PC-3 (cell line): ENCODE data around the gene CHD9. TPM values are rescaled to one million over a fixed set of nuclear protein-coding genes. Genes with fewer than 3 reads are reported as not detected.

ENCODE experiments used
- ATAC-seq: fragments of 200-7000 bp; cut with Tn5 transposase; 2 replicates; pipeline ENCODE4 v1.9.1; 2020; ENCODE audit warnings: mild to moderate bottlenecking, moderate library complexity
- BruUV-seq: library from RNA; stranded (reverse); fragments of 400-500 nt; replicated peaks from 2 replicates; lab custom pipeline; 2021; lab: Mats Ljungman, UMichigan
- CTCF ChIA-PET: fragments of 300-600 bp; sonication (Branson Sonifier 250); formaldehyde crosslinking; loops from one replicate; lab custom pipeline; 2022; ENCODE audit warnings: antibody characterized with exemption; lab: Charles Lee
- POLR2A ChIA-PET: fragments of 300-600 bp; sonication (Branson Sonifier 250); formaldehyde crosslinking; loops from one replicate; lab custom pipeline; 2022; ENCODE audit warnings: antibody characterized with exemption; ENCODE audit not compliant: unreplicated experiment; lab: Charles Lee
- DNase-seq: peaks from one replicate; pipeline ENCODE4 v3.0.0-alpha.2; 2015
- H2AFZ ChIP-seq: fragments of 300-600 bp; sonication (generic); 2 replicates; pipeline ENCODE4 v1.6.0; 2016; ENCODE audit warnings: antibody characterized with exemption, low read length
- H3F3A ChIP-seq: fragments of 300-600 bp; sonication (generic); one replicate; pipeline ENCODE4 v1.6.0; 2017; ENCODE audit warnings: antibody characterized with exemption, low read length, control low read depth, mild to moderate bottlenecking; ENCODE audit not compliant: unreplicated experiment
- H3K27ac ChIP-seq: fragments of 300-600 bp; sonication (generic); 2 replicates; pipeline ENCODE4 v1.5.1; 2016; ENCODE audit warnings: mild to moderate bottlenecking, low read length
- H3K27me3 ChIP-seq: fragments of 300-600 bp; sonication (generic); 2 replicates; pipeline ENCODE4 v1.6.1; 2016; ENCODE audit warnings: low read length, mixed read lengths
- H3K36me3 ChIP-seq: fragments of 300-600 bp; sonication (generic); 2 replicates; pipeline ENCODE4 v1.6.1; 2016; ENCODE audit warnings: low read depth, mixed run types, low read length, mixed read lengths
- H3K4me1 ChIP-seq: fragments of 300-600 bp; sonication (generic); 2 replicates; pipeline ENCODE4 v1.5.1; 2016; ENCODE audit warnings: low read length; ENCODE audit not compliant: insufficient read depth
- H3K4me2 ChIP-seq: fragments of 300-600 bp; sonication (generic); 2 replicates; pipeline ENCODE4 v1.6.0; 2016; ENCODE audit warnings: low read length
- H3K4me3 ChIP-seq: fragments of 300-600 bp; sonication (generic); 2 replicates; pipeline ENCODE4 v1.5.1; 2016; ENCODE audit warnings: mild to moderate bottlenecking, low read length, mixed read lengths
- H3K79me2 ChIP-seq: fragments of 300-600 bp; sonication (generic); 2 replicates; pipeline ENCODE4 v1.6.1; 2017; ENCODE audit warnings: low read length, mixed read lengths
- H3K9ac ChIP-seq: fragments of 300-600 bp; sonication (generic); 2 replicates; pipeline ENCODE4 v1.6.0; 2016; ENCODE audit warnings: mild to moderate bottlenecking, low read length
- H3K9me2 ChIP-seq: fragments of 300-600 bp; sonication (generic); replicated peaks from 2 replicates; pipeline ENCODE4 v1.6.1; 2016; ENCODE audit warnings: mixed run types, low read length, mixed read lengths
- H3K9me3 ChIP-seq: fragments of 300-600 bp; sonication (generic); 2 replicates; pipeline ENCODE4 v1.6.1; 2016; ENCODE audit warnings: low read length, mixed read lengths
- H4K20me1 ChIP-seq: fragments of 300-600 bp; sonication (generic); 2 replicates; pipeline ENCODE4 v1.6.1; 2016; ENCODE audit warnings: low read length, mixed read lengths
- EZH2 ChIP-seq: fragments of 300-600 bp; sonication (generic); IDR thresholded peaks from one replicate; pipeline ENCODE4 v1.6.1; 2017; ENCODE audit warnings: antibody characterized with exemption, mild to moderate bottlenecking, low read length; ENCODE audit not compliant: unreplicated experiment
- EZH2phosphoT487 ChIP-seq: fragments of 300-600 bp; sonication (generic); IDR thresholded peaks from 2 replicates; pipeline ENCODE4 v1.6.1; 2018; ENCODE audit warnings: mild to moderate bottlenecking, antibody characterized with exemption, low read length, borderline replicate concordance
- intact Hi-C: fragments of 100-400 bp; cut with micrococcal nuclease; formaldehyde crosslinking; loops from 2 replicates; pipeline ENCODE4 v1.9.0; 2023
- total RNA-seq: library from RNA; depleted of rRNA; stranded (reverse); fragments of >200 nt; gene quantifications from 2 replicates; pipeline ENCODE4 v1.2.3, GENCODE V29; 2014
- TF ChIP-seq, protein P1 (sequence below): fragments of 300-600 bp; sonication (generic); conservative IDR thresholded peaks from 2 replicates; pipeline ENCODE4 v1.5.1; 2017; ENCODE audit warnings: antibody characterized with exemption, low read depth, mild to moderate bottlenecking, low read length

Gene CHD9
- total RNA-seq, 1 experiment from 2014 or later: 13.3 TPM

DNA sequence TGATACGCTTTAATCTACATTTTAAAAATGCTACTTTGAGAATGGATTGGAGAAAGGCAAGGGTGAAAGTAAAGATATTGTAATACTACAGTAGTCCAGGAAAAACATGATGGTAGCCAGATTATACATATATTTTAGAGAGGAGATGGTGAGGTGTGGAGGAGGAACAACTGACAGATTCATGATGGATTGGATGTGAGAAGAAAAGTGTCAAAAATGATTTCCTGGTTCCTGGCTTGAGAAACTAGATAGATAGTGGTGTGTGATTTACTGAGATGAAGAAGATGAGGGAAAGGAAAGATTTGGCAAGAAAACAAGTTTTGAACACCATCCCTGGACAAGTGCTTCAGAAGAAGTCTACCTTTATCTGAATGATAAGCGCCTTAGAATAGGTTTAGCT, 80.5 kb downstream of the CHD9 start:
- CTCF ChIA-PET: no interaction called here
- peaks cover 18% of the 10 kb centered on the region for H3K79me2 ChIP-seq
- H3K36me3 ChIP-seq: no peaks in the 10 kb centered on the region
- POLR2A ChIA-PET: no interaction called here
- ATAC-seq (no peak), DNase-seq (no peak)
- H3K9me3 ChIP-seq: no peaks in the 10 kb centered on the region
- no peak overlapping the region for H3K4me3 ChIP-seq
- H3K27ac ChIP-seq: no peak overlapping the region
- H2AFZ ChIP-seq: no peak overlapping the region
- H3K4me2 ChIP-seq: no peak overlapping the region
- no peaks in the 10 kb centered on the region for H3K9me2 ChIP-seq
- TF ChIP-seq EZH2 (no peak), EZH2phosphoT487 (no peak)
- TF ChIP-seq, protein P1, sequence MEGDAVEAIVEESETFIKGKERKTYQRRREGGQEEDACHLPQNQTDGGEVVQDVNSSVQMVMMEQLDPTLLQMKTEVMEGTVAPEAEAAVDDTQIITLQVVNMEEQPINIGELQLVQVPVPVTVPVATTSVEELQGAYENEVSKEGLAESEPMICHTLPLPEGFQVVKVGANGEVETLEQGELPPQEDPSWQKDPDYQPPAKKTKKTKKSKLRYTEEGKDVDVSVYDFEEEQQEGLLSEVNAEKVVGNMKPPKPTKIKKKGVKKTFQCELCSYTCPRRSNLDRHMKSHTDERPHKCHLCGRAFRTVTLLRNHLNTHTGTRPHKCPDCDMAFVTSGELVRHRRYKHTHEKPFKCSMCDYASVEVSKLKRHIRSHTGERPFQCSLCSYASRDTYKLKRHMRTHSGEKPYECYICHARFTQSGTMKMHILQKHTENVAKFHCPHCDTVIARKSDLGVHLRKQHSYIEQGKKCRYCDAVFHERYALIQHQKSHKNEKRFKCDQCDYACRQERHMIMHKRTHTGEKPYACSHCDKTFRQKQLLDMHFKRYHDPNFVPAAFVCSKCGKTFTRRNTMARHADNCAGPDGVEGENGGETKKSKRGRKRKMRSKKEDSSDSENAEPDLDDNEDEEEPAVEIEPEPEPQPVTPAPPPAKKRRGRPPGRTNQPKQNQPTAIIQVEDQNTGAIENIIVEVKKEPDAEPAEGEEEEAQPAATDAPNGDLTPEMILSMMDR: no peak
- no peaks in the 10 kb centered on the region for H3K27me3 ChIP-seq
- no TSS peak for BruUV-seq
- no peaks in the 10 kb centered on the region for H3F3A ChIP-seq
- no peaks in the 10 kb centered on the region for H4K20me1 ChIP-seq
- H3K9ac ChIP-seq: no peak overlapping the region
- H3K4me1 ChIP-seq: 0 out of 2 replicates have a peak, but pooled peaks cover 4% of the 10 kb centered on the region
- intact Hi-C loops: loop anchor here (10.0 kb wide), 1 partner anchor 149 kb away; no protein-coding TSS in a partner anchor

DNA sequence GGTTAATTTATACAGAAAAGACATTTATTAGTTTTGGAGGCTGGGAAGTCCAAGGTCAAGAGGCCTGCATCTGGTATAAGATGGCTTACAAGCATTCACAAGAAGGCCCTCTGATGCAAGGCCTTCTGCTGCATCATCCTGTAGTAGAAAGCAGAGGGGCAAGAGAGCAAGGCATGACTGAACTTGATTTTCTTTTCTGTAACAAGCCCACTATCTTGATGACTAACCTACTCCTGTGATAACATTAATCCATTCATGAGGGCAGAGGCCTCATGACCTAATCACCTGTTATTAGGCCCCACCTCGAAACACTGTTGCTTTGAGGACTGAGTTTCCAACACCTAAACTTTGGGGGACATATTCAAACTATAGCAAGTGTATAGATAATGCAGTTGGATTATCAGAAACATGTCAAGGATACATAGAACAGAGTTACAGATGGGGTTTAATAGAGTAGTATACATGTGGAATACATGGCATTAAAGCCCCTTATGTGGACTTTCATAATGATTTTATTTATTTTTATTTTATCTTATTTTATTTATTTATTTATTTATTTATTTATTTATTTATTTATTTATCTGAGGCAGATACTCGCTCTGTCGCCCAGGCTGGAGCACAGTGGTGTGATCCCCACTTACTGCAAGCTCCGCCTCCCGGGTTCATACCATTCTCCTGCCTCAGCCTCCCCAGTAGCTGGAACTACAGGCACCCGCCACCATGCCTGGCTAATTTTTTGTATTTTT, 88.2 kb downstream of the CHD9 start:
- no peak overlapping the region for H3K4me2 ChIP-seq
- H3K9me2 ChIP-seq: no peaks in the 10 kb centered on the region
- H2AFZ ChIP-seq: no peak overlapping the region
- intact Hi-C loops: no loop called here
- no peaks in the 10 kb centered on the region for H3K9me3 ChIP-seq
- H4K20me1 ChIP-seq: no peaks in the 10 kb centered on the region
- no peak for DNase-seq
- no peaks in the 10 kb centered on the region for H3K36me3 ChIP-seq
- H3K4me1 ChIP-seq: no peaks in the 10 kb centered on the region
- no peak overlapping the region for H3K27ac ChIP-seq
- H3F3A ChIP-seq: no peaks in the 10 kb centered on the region
- no peak for ATAC-seq
- no peak overlapping the region for H3K4me3 ChIP-seq
- POLR2A ChIA-PET: no interaction called here
- TF ChIP-seq, protein P1: no peak
- TF ChIP-seq EZH2phosphoT487 (no peak), EZH2 (no peak)
- CTCF ChIA-PET: no interaction called here
- H3K27me3 ChIP-seq: no peaks in the 10 kb centered on the region
- no TSS peak for BruUV-seq
- H3K79me2 ChIP-seq: no peaks in the 10 kb centered on the region
- H3K9ac ChIP-seq: no peak overlapping the region

DNA sequence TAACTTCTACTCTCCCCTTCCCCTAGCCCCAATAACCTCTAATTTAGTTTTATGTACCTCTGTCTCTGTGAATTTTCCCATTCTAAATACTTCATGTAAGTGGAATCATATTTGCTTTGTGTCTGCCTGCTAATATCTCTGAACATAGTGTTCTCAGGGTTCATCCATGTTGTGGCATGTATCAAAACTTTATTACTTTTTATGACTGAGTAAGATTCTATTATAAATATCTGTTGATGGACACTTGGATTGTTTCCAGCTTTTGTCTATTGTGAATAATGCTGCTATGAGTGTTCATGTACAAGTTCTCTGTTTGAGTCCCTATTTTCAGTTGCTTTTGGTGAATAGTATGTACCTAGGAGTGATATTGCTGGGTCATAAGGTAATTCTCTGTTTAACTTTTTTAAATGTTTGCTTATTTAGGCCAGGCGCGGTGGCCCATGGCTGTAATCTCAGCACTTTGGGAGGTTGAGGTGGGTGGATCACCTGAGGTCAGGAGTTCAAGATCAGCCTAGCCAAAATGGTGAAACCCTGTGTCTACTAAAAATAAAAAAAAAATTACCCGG, 92.8 kb downstream of the CHD9 start:
- H3K9me3 ChIP-seq: no peaks in the 10 kb centered on the region
- no TSS peak for BruUV-seq
- no peaks in the 10 kb centered on the region for H3K27me3 ChIP-seq
- no peaks in the 10 kb centered on the region for H3F3A ChIP-seq
- no peak overlapping the region for H2AFZ ChIP-seq
- no peaks in the 10 kb centered on the region for H3K4me1 ChIP-seq
- H3K4me3 ChIP-seq: no peak overlapping the region
- no peaks in the 10 kb centered on the region for H3K9me2 ChIP-seq
- H3K9ac ChIP-seq: no peak overlapping the region
- H3K79me2 ChIP-seq: 0 out of 2 replicates have a peak, but pooled peaks cover 5% of the 10 kb centered on the region
- H3K4me2 ChIP-seq: no peak overlapping the region
- H3K27ac ChIP-seq: no peak overlapping the region
- POLR2A ChIA-PET: no interaction called here
- peaks cover 3% of the 10 kb centered on the region; the same call in 1 of the 2 replicates for H3K36me3 ChIP-seq
- CTCF ChIA-PET: no interaction called here
- DNase-seq (peak; percentile 7), ATAC-seq (no peak)
- H4K20me1 ChIP-seq: no peaks in the 10 kb centered on the region
- TF ChIP-seq EZH2 (no peak), EZH2phosphoT487 (no peak)
- TF ChIP-seq, protein P1: no peak
- intact Hi-C loops: no loop called here
